Calu3 (cell line): ENCODE measurements around the gene AEBP1. TPM values are rescaled to one million over a fixed set of nuclear protein-coding genes. Genes with fewer than 3 reads are reported as not detected.

Source experiments
- BruUV-seq: library from RNA; stranded (reverse); fragments of 400-500 nt; replicated peaks from 2 replicates; lab custom pipeline; 2021; lab: Mats Ljungman, UMichigan
- CTCF ChIA-PET: fragments of 300-600 bp; sonication (Branson Sonifier 250); formaldehyde crosslinking; loops from one replicate; lab custom pipeline; 2022; ENCODE audit warnings: antibody characterized with exemption; lab: Charles Lee
- DNase-seq: peaks from one replicate; pipeline ENCODE4 v3.0.0; 2022
- H3K27ac Mint-ChIP-seq: one replicate; pipeline ENCODE4 v1.8.0; 2022; ENCODE audit warnings: mixed read lengths; ENCODE audit not compliant: unreplicated experiment
- H3K27me3 Mint-ChIP-seq: one replicate; pipeline ENCODE4 v1.8.0; 2022; ENCODE audit warnings: mixed read lengths; ENCODE audit not compliant: unreplicated experiment
- H3K36me3 Mint-ChIP-seq: one replicate; pipeline ENCODE4 v1.8.0; 2022; ENCODE audit warnings: mild to moderate bottlenecking, moderate library complexity, mixed read lengths; ENCODE audit not compliant: insufficient read depth, unreplicated experiment
- H3K4me1 Mint-ChIP-seq: one replicate; pipeline ENCODE4 v1.8.0; 2022; ENCODE audit warnings: mild to moderate bottlenecking, low read depth, mixed read lengths; ENCODE audit not compliant: unreplicated experiment
- H3K4me3 Mint-ChIP-seq: one replicate; pipeline ENCODE4 v1.8.0; 2022; ENCODE audit warnings: mild to moderate bottlenecking, low read depth, moderate library complexity, mixed read lengths; ENCODE audit not compliant: unreplicated experiment
- H3K9me3 Mint-ChIP-seq: one replicate; pipeline ENCODE4 v1.8.0; 2022; ENCODE audit warnings: low read depth, mixed read lengths; ENCODE audit not compliant: unreplicated experiment
- CTCF ChIP-seq: fragments of 200-600 bp; IDR thresholded peaks from one replicate; pipeline ENCODE4 v1.8.0; 2022; ENCODE audit warnings: antibody characterized with exemption; ENCODE audit not compliant: unreplicated experiment
- intact Hi-C: fragments of 100-400 bp; cut with micrococcal nuclease; formaldehyde crosslinking; loops from one replicate; pipeline ENCODE4 v1.10.0; 2022; ENCODE audit not compliant: unreplicated experiment
- total RNA-seq: library from RNA; stranded (reverse); gene quantifications from 2 replicates; pipeline ENCODE4 v1.2.3, GENCODE V29; 2022

The AEBP1 gene
- total RNA-seq, 1 experiment from 2014 or later: not detected

GRCh38 chr7:44112231-44112996 is 8.3 kb downstream of the AEBP1 start:
- Mint-ChIP-seq H3K4me3 (peak overlapping the region; percentile 65), H3K36me3 (peaks cover 48% of the 10 kb centered on the region), H3K27me3 (peaks cover 50% of the 10 kb centered on the region), H3K27ac (peak overlapping the region; percentile 27), H3K4me1 (no peaks in the 10 kb centered on the region), H3K9me3 (no peaks in the 10 kb centered on the region)
- intact Hi-C loops: no loop called here
- CTCF ChIA-PET: interaction anchor here (0.6 to 1.5 kb wide), 3 partner anchors 40 to 59 kb away, joined by 3 to 4 read pairs (median 3); no protein-coding TSS in a partner anchor
- no peak for TF ChIP-seq CTCF
- BruUV-seq: no TSS peak
- peak; percentile 67 for DNase-seq

- H3K27ac Mint-ChIP-seq: peak overlapping the region; percentile 27
- peak overlapping the region; percentile 65 for H3K4me3 Mint-ChIP-seq
- TF ChIP-seq CTCF: no peak
- intact Hi-C loops: no loop called here
- H3K4me1 Mint-ChIP-seq: no peaks in the 10 kb centered on the region
- H3K36me3 Mint-ChIP-seq: peaks cover 50% of the 10 kb centered on the region
- CTCF ChIA-PET: interaction anchor here (1.5 kb wide), 1 partner anchor 41 kb away, joined by 4 read pairs; no protein-coding TSS in a partner anchor
- peaks cover 42% of the 10 kb centered on the region for H3K27me3 Mint-ChIP-seq
- H3K9me3 Mint-ChIP-seq: no peaks in the 10 kb centered on the region
- BruUV-seq: no TSS peak
- DNase-seq: no peak
Observed at GRCh38 chr7:44112997-44113763, 9.0 kb downstream of the AEBP1 start.

- BruUV-seq: no TSS peak
- DNase-seq: no peak
- intact Hi-C loops: no loop called here
- H3K4me1 Mint-ChIP-seq: no peaks in the 10 kb centered on the region
- CTCF ChIA-PET: no interaction called here
- no peak for TF ChIP-seq CTCF
- H3K9me3 Mint-ChIP-seq: no peaks in the 10 kb centered on the region
- H3K27ac Mint-ChIP-seq: no peak overlapping the region
- no peak overlapping the region for H3K4me3 Mint-ChIP-seq
- H3K36me3 Mint-ChIP-seq: peaks cover 50% of the 10 kb centered on the region
- peaks cover 35% of the 10 kb centered on the region for H3K27me3 Mint-ChIP-seq
Observed at GRCh38 chr7:44113764-44114354, 9.7 kb downstream of the AEBP1 start.

- no TSS peak for BruUV-seq
- Mint-ChIP-seq H3K9me3 (no peaks in the 10 kb centered on the region), H3K27ac (no peak overlapping the region), H3K4me3 (no peak overlapping the region), H3K36me3 (peaks cover 50% of the 10 kb centered on the region), H3K4me1 (no peaks in the 10 kb centered on the region), H3K27me3 (peaks cover 29% of the 10 kb centered on the region)
- CTCF ChIA-PET: no interaction called here
- no peak for DNase-seq
- TF ChIP-seq CTCF: no peak
- intact Hi-C loops: no loop called here
Observed at GRCh38 chr7:44114586-44115310, 10.6 kb downstream of the AEBP1 start.
